Measurements from ENCODE around the gene MMP15. TPM values are rescaled to one million over a fixed set of nuclear protein-coding genes. Genes with fewer than 3 reads are reported as not detected.

The MMP15 gene
- total RNA-seq, 4 donors from 2014 or later = 2.0 to 12.8 (median 8.0) TPM

GRCh38 chr16:58029410-58029809 lies 3.9 kb downstream of the MMP15 start:
- Histone ChIP-seq H3K9me3 (no peaks in the 10 kb centered on the region), H3K27me3 (no peaks in the 10 kb centered on the region), H3K27ac (no peak overlapping the region), H3K36me3 (no peaks in the 10 kb centered on the region), H3K4me1 (peaks cover 0 to 90% (median 29%) of the 10 kb centered on the region in 3 donors), H3K4me3 (no peak overlapping the region)
- 80 to 92% methylated on average over 1 to 2 of the region's 2 CpGs for WGBS, 2 donors (ENCODE audit: low coverage in 1 of 2)
- no peak for ATAC-seq
- no peak for TF ChIP-seq POLR2AphosphoS5 (IDR thresholded peaks at IDR 0.05)
- TF ChIP-seq CTCF (IDR thresholded peaks at IDR 0.05) = no peak
- no peak for TF ChIP-seq EP300 (IDR thresholded peaks at IDR 0.05)
- TF ChIP-seq POLR2A (IDR thresholded peaks at IDR 0.05) = no peak

DNA sequence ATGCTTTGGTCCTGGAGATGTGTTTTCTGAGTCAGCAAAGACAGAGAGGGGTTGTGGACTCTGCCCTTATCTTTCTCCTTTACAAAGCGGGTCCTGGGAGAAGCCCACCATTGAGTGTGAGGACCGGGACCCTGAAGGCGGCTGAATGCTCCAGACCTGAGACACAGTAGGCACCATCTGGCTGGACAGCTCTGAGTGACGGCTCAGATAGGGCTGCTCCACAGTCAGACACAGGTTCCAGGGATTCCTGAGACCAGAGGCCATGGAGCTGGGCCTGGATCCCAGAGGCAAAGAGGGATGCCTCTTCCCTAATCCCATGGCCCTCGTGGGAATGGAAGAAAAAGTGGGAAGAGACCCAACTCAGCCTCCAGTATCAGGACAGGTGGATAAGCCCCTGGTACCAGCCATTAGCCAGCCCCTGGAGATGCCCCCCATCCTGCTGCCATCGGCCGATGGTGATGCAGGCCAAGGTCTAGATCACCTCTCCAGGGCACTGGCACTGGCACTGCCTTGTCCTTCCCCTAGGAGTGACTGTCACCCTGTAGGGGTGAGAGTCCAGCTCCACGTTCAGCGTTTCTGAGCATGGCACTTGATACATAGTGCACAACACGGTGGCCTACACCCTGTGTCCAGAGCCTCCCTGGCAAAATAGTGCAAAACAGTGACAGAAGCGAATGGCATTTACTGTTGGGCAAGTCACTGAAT lies 4.7 kb downstream of the MMP15 start:
- 80 to 100% methylated on average over 1 to 2 of the region's 11 CpGs for WGBS, 2 donors (ENCODE audit: low coverage in 1 of 2)
- H3K27ac ChIP-seq = no peak overlapping the region
- no peak overlapping the region for H3K4me3 ChIP-seq
- TF ChIP-seq EP300 (IDR thresholded peaks at IDR 0.05) (no peak), POLR2AphosphoS5 (IDR thresholded peaks at IDR 0.05) (no peak), POLR2A (IDR thresholded peaks at IDR 0.05) (no peak), CTCF (IDR thresholded peaks at IDR 0.05) (no peak)
- no peaks in the 10 kb centered on the region for H3K9me3 ChIP-seq
- no peaks in the 10 kb centered on the region for H3K27me3 ChIP-seq
- H3K4me1 ChIP-seq = peaks cover 0 to 81% (median 29%) of the 10 kb centered on the region in 3 donors
- ATAC-seq = no peak
- H3K36me3 ChIP-seq = no peaks in the 10 kb centered on the region

DNA sequence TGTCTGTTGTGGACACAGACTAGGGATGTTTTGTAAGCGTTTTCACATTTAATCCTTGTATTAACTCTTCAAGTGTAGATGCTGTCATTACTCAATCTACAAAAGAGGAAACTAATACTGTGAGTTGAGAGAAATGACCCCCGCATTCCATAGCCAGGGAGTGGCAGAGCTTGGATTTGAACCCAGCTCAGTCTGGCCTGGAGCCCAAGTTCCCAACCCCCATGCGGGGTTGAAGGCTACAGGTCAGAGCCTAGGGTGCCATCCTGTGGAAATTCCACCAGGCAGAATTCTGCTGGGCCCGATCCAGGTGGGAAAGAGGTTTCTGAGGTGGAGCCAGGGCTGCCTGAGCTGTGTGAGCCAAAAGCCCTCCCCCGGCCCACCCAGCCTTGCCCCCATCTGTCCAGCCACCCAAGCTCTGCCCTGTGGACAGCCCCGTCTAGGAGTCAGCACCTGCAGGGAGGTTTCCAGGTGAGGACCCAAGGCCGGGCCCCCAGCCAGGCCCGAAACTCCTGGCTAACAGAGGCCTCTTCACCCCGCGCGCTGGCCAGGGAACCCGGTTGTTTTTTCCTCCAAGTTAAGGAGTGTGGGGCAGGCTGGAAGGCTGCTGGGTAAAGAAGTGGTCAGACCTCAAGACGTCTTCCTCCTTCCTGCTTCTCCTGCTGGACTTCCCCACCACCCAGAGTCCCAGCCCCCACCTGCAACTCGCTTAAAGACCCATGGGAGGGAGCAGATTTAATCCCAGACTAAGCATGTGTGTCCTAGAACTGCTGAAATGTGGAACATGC lies 5.7 kb downstream of the MMP15 start:
- H3K4me3 ChIP-seq = no peak overlapping the region
- no peaks in the 10 kb centered on the region for H3K36me3 ChIP-seq
- TF ChIP-seq EP300 (IDR thresholded peaks at IDR 0.05) = no peak
- no peak for TF ChIP-seq CTCF (IDR thresholded peaks at IDR 0.05)
- TF ChIP-seq POLR2AphosphoS5 (IDR thresholded peaks at IDR 0.05) = no peak
- no peak for TF ChIP-seq POLR2A (IDR thresholded peaks at IDR 0.05)
- 63 to 71% methylated on average over 1 to 3 of the region's 14 CpGs for WGBS, 2 donors (ENCODE audit: low coverage in 1 of 2)
- no peaks in the 10 kb centered on the region for H3K9me3 ChIP-seq
- H3K4me1 ChIP-seq = peaks cover 0 to 79% (median 28%) of the 10 kb centered on the region in 3 donors
- H3K27me3 ChIP-seq = no peaks in the 10 kb centered on the region
- no peak for ATAC-seq
- peak overlapping the region in 2 of 4 donors; percentile 49 to 52 for H3K27ac ChIP-seq

GRCh38 chr16:58032710-58033293 lies 7.2 kb downstream of the MMP15 start:
- TF ChIP-seq CTCF (IDR thresholded peaks at IDR 0.05) = no peak
- no peak for TF ChIP-seq EP300 (IDR thresholded peaks at IDR 0.05)
- TF ChIP-seq POLR2AphosphoS5 (IDR thresholded peaks at IDR 0.05) = no peak
- no peak for TF ChIP-seq POLR2A (IDR thresholded peaks at IDR 0.05)
- no peaks in the 10 kb centered on the region for H3K27me3 ChIP-seq
- H3K36me3 ChIP-seq = peaks cover 0 to 3% of the 10 kb centered on the region in 2 donors
- H3K27ac ChIP-seq = peak overlapping the region in 2 of 4 donors; percentile 7 to 8
- no peaks in the 10 kb centered on the region for H3K9me3 ChIP-seq
- H3K4me3 ChIP-seq = no peak overlapping the region
- ATAC-seq = no peak
- peaks cover 0 to 64% (median 13%) of the 10 kb centered on the region in 3 donors for H3K4me1 ChIP-seq
- no CpG with 5 or more reads among the region's 15 CpGs for WGBS, 2 donors (ENCODE audit: low coverage in 1 of 2)
